KOPT-K1 (cell line): Measurements from ENCODE around the gene DYNC2I2.
A peak's percentile ranks its signal among the peaks of the same experiment; 100 is the strongest.
"Not testable (repeated sequence)": the region's sequence is repeated elsewhere in the genome, so short reads cannot be mapped to it uniquely, and the experiment has no call there.

Experiments
- H3K27ac ChIP-seq: fragments of 200-600 bp; sonication (generic); 2 replicates; pipeline ENCODE4 v1.5.1; 2016; ENCODE audit warnings: antibody characterized with exemption, mild to moderate bottlenecking, low read depth, low read length; ENCODE audit not compliant: poor library complexity, severe bottlenecking
- H3K36me3 ChIP-seq: fragments of 200-600 bp; sonication (generic); 2 replicates; pipeline ENCODE4 v1.5.1; 2017; ENCODE audit warnings: antibody characterized with exemption, mild to moderate bottlenecking, low read length, moderate library complexity; ENCODE audit not compliant: insufficient read depth
- H3K9me3 ChIP-seq: fragments of 200-600 bp; sonication (generic); 2 replicates; pipeline ENCODE4 v1.5.1; 2017; ENCODE audit warnings: antibody characterized with exemption, low read length, mild to moderate bottlenecking; ENCODE audit not compliant: insufficient read depth, poor library complexity, severe bottlenecking

Gene DYNC2I2

GRCh38 chr9:128656416-128657343, at the start of gene DYNC2I2:
TSS of gene DYNC2I2 (minus strand) at chr9:128656847. CDS start at chr9:128656726, 121 bp downstream.
- Histone ChIP-seq H3K27ac (peak within 1 kb of the TSS; percentile 98), H3K9me3 (no peaks in the 10 kb centered on the region), H3K36me3 (peaks cover 9% of the 10 kb centered on the region; the same call in 1 of the 2 replicates)

DNA sequence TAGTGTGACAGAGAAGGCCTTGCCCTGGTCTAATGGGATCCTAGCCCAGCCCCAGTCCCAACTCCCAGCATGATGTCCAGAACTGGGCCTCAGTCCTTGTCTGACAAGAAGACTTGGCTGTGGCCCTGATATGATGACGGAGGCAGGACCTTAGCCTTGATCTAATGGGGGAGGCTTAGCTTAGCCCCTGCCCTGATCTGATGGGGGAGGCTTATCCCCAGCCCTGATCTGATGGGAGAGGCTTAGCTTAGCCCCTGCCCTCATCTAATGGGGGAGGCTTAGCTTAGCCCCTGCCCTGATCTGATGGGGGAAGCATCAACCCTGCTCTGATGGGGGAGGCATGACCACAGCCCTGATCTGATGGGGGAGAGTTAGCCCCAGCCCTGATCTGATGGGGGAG, 49.4 kb upstream of the DYNC2I2 start:
- Histone ChIP-seq H3K27ac (no peak overlapping the region), H3K36me3 (no peaks in the 10 kb centered on the region), H3K9me3 (no peaks in the 10 kb centered on the region)

DNA sequence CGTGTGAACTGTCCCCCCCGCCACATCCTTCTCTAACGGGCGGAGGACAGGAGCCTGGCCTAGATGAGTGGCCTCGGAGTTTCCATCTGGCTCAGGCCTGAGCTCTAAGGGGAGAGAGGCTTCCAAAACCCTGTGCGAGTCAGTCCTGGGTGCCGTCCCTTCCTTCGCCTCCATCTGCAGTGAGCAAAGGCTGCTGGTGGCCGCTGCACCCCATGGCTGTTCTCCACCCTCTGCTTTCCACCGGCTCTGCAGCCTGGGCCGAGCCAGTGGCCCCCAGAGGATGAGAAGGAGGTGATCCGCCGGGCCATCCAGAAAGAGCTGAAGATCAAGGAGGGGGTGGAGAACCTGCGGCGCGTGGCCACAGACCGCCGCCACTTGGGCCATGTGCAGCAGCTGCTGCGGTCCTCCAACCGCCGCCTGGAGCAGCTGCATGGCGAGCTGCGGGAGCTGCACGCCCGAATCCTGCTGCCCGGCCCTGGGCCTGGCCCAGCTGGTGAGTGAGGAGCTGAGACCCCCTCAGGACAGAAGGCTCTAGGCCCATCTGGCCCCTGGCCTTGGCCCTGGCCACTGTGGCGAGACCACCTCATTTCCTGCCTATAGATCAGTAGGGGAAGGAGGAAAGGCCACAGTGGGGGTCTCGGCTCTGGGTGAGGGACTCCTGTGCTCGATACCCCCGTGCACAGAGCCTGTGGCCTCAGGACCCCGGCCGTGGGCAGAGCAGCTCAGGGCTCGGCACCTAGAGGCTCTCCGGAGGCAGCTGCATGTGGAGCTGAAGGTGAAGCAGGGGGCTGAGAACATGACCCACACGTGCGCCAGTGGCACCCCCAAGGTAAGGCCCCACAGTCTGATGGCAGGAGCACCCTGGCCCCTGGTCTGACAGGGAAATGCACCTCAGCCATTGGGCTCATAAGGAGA, 48.7 kb upstream of the DYNC2I2 start:
- Histone ChIP-seq H3K27ac (no peak overlapping the region), H3K9me3 (no peaks in the 10 kb centered on the region), H3K36me3 (no peaks in the 10 kb centered on the region)

DNA sequence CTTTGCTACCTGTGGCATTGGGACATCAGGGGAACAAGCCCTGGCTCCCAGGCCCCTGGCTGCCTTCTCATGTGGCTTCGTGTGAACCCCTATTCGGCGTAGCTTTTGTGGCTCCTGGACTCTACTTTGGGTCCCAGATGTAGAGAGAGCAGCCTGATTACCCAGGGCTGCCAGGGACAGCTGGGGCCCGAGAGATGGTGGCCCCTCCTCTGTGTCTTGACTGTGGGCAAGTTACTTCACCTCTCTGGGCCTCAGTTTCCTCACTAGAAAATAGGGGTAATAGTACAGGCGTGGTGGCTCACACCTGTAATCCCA, 47.7 kb upstream of the DYNC2I2 start:
- Histone ChIP-seq H3K9me3 (no peaks in the 10 kb centered on the region), H3K27ac (no peak overlapping the region), H3K36me3 (no peaks in the 10 kb centered on the region)

GRCh38 chr9:128703616-128704355, 47.1 kb upstream of the DYNC2I2 start:
- Histone ChIP-seq H3K36me3 (no peaks in the 10 kb centered on the region), H3K27ac (no peak overlapping the region), H3K9me3 (no peaks in the 10 kb centered on the region)

DNA sequence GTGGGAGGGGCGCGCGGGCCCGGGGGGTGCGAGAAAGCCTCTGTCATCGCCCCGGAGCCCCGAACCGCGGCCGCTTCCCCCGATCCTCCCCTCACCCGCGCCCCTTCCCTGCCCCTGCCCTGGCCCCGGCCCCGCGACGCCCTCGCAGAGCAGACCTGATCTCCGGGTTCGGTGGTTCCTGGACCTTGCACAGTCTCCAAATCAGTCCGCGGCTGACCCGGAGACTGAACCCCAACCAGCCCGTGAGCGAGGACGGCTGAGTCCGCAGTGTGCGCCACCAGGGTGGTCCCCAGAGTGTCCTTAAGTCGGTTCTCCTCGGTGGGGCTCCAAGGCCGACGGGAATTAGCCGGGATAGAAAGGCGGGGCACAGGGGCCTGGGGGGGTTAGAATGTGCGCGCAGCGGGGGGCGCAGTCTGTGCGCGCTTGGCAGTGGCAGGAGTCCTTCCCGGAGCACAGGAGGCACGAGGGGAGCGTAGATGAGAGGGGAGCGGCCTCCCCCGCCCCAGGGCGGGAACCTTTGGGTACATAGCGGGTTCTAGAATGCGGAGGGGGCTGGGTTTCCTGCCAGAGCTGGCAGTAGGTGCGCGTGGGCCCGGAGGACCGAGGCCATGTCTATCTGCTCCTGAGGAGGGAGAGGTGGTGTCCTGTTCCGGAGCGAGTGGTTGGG, 46.4 kb upstream of the DYNC2I2 start:
- H3K9me3 ChIP-seq, result no peaks in the 10 kb centered on the region
- H3K27ac ChIP-seq, result peak overlapping the region; percentile 50
- no peaks in the 10 kb centered on the region for H3K36me3 ChIP-seq

- Histone ChIP-seq H3K36me3 (peaks cover 5% of the 10 kb centered on the region; the same call in 1 of the 2 replicates), H3K27ac (peak within 1 kb of the TSS; percentile 50), H3K9me3 (no peaks in the 10 kb centered on the region)
Measured at GRCh38 chr9:128702445-128702948, 45.9 kb upstream of the DYNC2I2 start, which contains the start of gene PKN3. TSS of gene PKN3 (plus strand) at chr9:128702503. CDS start at chr9:128702916, 413 bp downstream.

- H3K27ac ChIP-seq, result no peak overlapping the region
- H3K9me3 ChIP-seq, result no peaks in the 10 kb centered on the region
- H3K36me3 ChIP-seq, result peaks cover 16% of the 10 kb centered on the region
Measured at GRCh38 chr9:128701227-128701854, 44.7 kb upstream of the DYNC2I2 start.

- H3K36me3 ChIP-seq, result peaks cover 33% of the 10 kb centered on the region
- H3K9me3 ChIP-seq, H3K27ac ChIP-seq: not testable (repeated sequence)
Measured at GRCh38 chr9:128699096-128699795, 42.6 kb upstream of the DYNC2I2 start.

DNA sequence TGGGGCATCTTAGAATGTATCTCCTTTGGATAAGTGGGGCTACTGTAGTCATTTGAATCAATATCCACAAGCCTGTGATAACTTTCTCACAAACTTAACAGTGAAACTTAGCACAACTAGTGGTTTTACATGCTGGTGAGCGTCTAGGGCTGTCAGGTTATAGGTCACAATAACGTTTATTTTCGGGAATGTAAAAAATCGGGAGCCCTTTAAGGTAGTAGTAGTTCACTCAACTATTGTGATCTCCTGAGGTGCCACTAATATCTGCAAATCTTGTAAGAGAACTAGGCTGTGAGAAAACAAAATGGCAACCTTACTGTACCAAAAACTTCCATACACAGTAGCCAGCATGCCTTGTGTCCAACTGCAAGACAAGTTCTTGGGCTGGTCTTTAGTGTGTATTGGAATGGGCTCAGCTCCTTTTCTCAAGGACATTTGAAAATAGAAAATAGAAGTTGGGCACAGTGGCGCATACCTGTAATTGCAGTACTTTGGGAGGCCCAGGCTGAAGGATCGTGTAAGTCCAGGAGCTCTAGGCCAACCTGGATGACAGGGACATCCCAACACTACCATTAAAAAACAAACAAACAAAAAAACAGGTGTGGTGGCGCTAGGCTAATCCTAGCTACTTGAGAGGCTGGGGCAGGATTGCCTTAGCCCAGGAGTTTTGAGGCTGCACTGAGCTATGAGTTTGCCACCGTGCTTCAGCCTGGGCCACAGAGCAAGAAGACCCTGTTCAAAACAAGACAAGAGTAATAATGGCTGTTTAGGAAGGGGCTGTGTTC, 40.5 kb upstream of the DYNC2I2 start:
- H3K9me3 ChIP-seq, result no peaks in the 10 kb centered on the region
- no peak overlapping the region for H3K27ac ChIP-seq

GRCh38 chr9:128694344-128694743, 37.7 kb upstream of the DYNC2I2 start:
- no peak overlapping the region for H3K27ac ChIP-seq
- H3K36me3 ChIP-seq, result peaks cover 72% of the 10 kb centered on the region
- no peaks in the 10 kb centered on the region for H3K9me3 ChIP-seq

More for the DNA sequence above, 40.5 kb upstream of the DYNC2I2 start:
- H3K36me3 ChIP-seq, result peaks cover 54% of the 10 kb centered on the region

GRCh38 chr9:128693738-128694137, 37.1 kb upstream of the DYNC2I2 start:
- H3K36me3 ChIP-seq, result peaks cover 72% of the 10 kb centered on the region
- H3K27ac ChIP-seq, H3K9me3 ChIP-seq: not testable (repeated sequence)

GRCh38 chr9:128690684-128691034, 34.0 kb upstream of the DYNC2I2 start:
- Histone ChIP-seq H3K27ac (peak overlapping the region; percentile 86), H3K36me3 (peaks cover 49% of the 10 kb centered on the region), H3K9me3 (no peaks in the 10 kb centered on the region)
